Hematopoietic multipotent progenitor cell treated with erythropoietin and hydrocortisone succinate and interleukin-3 and kit ligand, for 6 days (in vitro differentiated cells): ENCODE measurements around the gene TPCN2.

Experiments
- DNase-seq: peaks from one replicate; pipeline ENCODE4 v3.0.0-alpha.2; 2015

TPCN2 gene

DNA sequence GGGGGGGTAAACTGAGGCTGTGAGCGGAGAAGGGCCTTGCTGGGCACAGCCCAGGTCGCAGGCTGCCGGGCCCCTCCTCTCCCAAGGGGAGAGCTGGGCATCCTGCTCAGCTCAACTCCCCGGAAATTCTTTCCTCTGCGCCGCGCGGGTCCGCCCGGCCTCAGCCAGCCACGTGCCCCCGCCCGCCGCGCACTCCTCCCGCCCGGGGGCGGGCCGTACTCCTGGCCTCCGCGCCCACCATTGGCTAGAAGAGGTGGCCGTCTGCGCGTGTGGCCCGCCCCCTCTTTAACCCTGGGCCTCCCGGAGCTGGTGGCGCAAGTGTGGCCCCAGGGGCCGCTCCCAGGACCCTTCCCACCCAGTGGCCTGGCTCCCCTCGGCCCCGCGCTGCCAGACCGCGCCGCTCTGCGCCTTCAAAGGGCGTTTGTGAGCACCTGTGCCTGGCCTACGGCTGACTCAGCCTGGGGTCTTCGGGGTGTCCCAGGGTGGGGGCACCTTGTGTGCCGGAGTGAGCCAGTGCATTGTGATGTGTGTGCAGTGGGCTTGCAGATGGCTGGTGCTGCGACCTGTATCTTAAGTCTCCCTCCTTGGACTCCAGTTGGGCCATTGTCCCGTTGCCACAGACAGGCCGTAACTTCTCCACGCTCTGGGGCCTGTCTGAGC is 37.6 kb upstream of the TPCN2 start:
- peak; percentile 82 for DNase-seq

DNA sequence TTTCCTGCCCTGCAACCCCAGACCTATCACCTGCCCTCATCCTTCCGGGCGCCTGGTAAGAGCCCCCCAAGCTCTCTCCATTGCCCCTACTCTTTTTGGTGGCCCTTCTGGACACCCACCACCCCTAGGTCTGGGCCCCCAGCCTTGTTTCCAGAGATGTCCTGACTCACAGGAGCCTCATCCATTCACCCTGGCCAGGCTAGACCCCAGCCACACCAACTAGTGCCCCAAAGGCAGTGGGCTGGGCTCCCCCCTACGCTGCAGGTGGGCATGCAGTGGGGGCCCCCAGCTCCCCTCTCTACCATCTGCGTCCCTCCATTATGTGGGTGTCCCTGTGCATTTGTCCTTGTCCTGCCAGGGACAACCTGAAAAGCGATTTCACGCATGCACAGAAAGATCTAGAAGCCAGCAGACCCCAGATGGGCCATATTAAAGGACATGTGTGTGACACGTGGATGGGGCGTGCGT is 37.1 kb upstream of the TPCN2 start:
- DNase-seq, result no peak

DNA sequence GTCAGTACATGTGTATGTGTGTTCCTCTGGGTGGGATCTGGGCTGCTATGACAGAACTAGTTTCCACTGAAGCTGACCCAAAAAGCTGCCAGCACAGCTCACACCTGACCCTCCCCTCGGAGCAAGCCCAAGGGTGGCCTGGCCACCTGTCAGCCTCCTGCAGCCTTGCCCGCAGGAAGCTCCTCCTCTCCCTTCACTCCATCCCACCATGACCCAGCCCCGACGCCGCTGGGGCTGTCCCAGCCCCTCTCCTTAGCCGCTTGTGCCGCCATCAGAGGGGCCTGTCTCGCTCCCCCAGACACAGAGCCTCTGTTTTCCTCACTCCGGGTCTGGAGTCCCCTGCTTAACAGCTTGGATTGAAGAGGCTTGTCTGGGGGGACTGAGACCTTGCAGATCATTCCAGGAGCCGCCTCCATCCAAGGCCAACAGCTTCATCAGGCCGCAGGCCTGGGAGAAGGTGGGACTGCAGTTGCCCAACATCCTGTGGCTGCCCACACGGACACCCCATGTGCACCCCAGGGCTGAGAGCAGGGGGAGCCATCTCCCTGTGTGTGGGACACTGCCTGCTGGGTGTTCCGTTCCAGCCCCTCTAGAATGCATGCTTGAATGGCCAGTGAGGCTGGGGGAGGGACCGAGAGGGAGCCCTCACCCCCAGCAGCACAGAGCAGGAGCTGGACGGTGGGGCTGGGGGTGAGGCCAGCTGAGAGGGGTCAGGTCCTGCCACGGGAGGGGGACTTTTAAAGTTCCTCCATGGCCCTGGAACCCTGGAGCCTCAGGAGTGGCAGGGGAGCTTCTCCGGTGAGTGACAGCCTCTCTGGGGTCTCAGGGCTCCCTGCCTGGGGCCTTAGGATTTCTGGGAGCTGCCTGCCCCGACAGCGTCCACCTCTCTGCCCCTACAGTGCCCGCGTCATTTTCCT is 36.4 kb upstream of the TPCN2 start:
- no peak for DNase-seq

DNA sequence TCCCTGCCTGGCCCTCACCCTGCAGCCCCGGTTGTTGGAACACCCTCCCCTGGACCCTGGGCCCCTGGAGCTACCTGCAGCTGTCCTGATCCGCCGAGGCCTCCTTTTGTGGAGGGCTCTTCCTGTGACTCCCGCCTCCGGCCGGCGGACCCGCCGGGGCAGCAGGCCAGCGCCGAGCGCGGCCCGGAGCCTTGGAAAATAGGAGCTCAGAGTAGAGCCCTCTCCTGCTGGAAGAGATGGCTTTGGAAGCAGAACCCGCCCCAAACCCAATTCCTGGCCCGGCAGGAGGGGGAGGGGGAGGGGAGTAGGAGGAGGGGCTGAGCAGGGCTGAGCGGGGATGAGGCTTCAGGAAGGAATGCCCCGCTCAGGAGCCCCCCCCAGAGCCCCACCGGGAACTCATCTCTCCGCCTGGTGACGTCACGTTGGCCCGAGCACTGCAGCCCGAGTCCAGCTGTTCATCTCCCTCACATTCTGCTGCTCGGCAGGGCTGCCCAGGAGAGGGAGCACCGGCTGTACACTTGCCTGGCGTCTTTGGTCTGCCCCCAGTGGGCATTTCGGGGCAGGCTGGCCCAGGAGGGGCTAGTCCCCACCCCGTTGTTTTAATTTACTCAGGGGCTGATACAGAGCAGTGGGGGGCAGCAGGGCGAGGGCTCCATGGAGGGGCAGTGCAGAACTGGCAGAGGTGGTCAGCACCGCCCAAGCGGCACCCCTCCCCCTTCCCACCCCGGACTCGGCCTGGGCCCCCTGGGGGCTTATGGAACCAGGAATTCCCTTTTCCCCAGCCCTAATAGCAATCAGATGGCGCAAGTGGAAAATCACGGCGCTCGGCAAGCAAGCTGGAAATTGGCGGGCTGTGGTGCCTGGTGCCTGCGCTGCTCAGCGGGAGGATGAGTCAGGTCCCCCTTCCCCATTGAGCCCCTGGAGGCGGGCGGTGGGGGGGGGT is 35.5 kb upstream of the TPCN2 start, which contains the start of gene MRGPRF:
MRGPRF (minus strand) TSS at position 238 of the 943 bp plus-strand sequence. CDS start 3,345 bp downstream, outside the sequence.
- DNase-seq, result peak; percentile 35

DNA sequence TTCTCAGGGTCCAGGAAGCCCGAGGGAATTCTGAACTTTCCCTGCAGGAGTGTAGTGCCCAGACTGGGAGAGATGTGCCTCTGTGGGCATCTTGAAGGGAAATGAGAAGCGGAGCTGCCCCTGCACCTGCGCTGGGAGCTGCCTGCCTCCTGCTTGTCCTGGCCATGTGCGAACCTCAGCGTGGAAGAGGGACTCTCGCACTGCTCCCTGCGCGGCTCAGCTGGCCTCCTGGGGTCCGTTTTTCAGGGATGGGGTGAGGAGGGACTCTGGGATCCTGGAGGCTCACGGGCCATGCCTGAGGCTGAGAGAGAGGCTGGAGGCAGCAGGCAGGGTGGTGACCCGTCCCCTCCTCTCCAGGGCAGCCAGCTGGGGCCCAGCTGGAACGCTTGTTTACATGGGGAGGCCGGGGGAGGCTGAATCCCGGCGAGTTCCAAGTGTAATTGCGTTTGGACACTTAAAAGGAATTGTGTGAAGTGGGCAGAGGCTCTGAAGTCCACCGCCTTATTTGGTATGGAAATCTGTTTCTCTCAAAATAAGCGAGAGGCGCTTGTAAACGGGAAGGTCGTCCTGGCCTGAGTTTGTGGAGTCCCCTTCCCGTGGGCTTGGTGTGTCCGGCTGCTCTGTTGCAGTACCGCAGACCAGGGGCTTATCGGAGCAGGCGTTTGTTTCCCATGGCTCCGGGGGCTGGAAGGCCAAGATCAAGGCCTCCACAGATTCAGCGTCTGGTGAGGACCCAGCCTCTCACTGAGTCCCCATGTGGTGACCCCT is 34.5 kb upstream of the TPCN2 start:
- DNase-seq, result no peak

DNA sequence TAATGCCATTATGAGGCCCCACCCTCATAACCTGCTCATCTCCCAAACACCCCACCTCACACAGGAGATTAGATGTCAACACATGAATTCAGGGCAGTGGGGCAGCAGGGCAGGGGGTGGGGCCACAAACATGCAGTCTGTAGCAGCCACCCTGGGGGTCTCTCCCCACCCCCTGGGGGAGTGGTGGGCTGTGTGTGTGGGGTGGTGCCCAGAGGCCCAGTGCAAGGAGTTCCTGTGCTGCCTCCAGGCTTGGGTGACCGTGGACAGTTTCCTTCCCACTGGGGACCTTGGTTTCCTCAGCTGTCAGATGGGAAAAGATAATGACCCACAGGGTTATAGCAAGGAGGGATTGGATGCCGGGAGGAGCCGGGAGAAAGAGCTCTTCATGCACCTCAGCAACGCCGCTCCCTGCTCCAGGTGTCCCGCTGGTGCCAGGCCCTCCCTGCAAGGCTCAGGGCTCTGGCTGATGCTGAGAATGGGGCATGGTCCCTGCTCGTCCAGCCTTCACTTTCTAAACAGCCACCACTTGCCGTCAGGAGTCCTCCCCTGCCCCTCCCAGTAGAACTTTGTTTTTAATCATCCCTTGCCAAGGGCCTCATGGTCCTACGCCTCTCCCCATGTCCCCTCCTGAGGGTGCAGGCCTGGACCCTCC is 33.7 kb upstream of the TPCN2 start:
- DNase-seq, result no peak

DNA sequence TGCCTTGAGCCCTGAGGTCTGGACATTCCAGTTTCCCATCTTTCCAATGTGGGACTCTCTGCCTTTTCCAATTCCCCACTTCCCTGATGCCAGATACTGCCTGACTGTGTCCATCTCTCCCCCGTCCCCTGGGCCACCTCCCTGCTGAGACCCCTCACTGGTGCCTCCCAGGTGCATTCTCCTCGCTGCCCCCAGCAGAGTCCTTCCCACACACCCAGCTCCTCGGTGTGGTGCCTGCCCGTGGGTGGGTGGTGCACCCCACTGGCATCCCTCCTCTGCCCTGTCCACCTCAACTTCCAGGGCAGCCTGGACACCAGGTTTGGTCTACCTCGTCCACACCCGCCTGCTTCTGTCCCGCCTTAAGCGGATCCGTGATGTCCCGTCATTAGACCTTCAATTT is 30.8 kb upstream of the TPCN2 start:
- no peak for DNase-seq

DNA sequence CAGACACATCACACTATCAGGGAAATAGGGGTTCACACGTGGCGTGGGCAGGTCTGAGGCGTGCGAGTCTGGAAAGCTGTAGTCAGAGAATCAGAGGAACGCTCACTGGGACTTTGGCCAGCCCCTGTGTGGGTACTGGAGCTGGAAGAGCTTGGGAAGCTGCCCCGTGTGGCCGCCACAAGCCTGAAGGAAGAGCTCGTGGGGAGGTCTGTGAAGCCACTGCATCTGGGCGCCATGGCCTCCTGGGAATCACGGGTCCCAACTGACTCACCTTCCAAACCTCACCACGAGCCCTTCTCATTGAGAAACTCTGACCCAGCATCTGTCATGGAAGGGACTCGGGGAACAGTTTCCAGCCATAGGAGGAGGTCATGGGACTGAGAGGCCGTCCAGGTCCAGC is 29.8 kb upstream of the TPCN2 start:
- no peak for DNase-seq

DNA sequence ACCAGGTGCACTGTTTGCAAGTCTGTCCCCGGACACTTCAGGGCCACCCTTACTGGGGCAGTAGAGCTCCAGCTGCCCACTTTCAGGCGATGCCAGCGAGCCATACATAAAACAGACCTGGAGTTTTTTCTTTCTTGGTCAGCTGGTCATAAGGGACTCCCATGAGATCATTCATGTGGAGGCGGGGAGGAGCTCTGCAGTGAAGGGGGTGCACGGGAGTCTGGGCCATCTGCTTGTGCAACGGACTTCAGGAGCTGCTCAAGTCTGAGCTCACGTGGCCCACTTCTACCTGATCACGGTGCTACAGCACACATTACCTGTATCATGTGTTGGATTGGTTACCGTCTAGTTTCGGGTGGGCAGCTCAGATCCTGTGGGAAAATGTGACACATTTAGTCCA is 26.5 kb upstream of the TPCN2 start:
- DNase-seq, result no peak

DNA sequence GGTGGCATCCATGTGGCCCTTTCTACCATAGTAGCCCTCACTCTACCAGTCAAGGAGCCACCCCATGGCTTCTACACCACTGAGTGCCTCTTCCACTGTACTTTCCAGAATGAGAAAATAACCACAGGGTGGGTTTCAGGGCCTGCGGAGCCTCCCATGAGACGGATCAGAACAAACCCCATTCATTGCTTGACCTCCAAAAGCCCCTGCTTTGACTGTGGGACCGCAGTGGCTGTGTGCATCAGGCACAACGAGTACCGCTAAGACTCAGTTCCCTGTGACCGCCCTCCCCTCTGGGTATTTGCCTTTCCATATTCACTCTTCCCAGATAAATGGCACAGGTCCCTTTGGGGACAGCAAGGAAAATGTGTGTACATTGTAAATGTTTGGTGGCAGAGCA is 24.2 kb upstream of the TPCN2 start:
- no peak for DNase-seq

DNA sequence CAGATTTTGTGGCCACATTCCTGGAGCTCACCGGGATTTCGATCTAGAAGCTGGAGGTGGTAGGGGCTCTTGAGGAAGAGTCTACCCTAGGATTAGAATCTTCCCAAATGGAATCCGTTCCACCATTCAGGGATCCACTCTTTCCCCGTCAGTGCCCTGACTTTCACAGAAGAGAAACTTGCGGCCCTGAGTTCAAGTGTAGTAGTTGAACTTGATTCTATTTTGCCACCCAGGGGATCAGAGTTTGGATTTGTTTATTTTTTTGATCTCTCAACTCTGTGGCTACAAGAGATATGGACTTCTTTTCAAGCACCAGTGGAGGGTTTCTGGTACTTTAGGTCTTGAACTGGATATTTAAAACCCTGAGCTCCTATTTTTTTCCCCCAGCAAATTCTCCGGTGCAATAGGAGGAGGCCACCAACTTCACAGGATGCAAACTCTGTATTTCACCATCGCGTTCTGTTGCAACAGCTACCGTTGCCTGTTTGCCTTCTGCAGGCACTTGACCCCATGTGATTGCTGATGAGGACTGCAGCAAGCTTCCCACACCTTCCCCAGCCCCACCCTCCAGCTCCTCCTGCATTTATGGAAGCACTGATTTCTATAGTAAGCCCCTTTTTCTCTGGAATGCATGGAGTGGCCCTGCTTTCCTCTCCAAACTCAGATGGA is 20.9 kb upstream of the TPCN2 start:
- peak; percentile 42 for DNase-seq

DNA sequence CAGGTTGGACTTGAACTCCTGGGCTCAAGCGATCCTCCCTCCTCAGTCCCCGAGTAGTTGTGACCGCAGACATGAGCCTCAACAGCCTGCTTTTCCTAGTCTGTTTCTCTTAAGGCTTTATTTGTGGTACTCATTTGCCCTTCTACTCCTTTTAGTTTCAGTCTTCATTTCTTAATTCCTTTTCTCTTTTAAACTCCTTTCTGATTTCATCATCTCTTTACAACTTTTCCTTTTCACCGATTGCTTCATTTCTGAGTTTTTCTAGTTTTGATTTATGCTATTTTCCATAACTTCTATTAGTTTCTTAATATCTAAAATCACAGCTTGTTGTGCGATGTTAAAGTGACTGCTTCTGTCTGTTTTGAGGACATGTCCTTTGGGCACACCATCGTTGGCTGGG is 18.4 kb upstream of the TPCN2 start:
- no peak for DNase-seq

DNA sequence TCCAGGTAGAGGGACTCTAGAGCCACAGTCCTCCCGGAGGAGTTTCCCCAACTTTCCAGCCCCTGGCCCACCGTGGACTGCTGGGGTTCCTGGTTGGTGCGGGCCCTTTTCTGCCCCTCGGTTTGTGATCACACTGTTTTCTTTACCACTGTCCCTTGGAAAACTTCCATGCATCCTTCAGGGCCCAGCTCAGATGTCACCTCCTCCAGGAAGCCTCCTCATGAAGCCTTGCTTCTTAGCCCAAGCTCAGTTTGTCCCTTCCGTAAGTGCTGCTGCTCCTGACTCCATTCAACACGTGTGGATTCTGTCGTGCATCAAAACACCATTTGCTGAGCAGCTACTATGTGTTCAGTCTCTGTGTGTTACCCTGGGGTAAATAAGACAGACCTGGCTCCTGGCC is 15.9 kb upstream of the TPCN2 start:
- DNase-seq, result no peak

DNA sequence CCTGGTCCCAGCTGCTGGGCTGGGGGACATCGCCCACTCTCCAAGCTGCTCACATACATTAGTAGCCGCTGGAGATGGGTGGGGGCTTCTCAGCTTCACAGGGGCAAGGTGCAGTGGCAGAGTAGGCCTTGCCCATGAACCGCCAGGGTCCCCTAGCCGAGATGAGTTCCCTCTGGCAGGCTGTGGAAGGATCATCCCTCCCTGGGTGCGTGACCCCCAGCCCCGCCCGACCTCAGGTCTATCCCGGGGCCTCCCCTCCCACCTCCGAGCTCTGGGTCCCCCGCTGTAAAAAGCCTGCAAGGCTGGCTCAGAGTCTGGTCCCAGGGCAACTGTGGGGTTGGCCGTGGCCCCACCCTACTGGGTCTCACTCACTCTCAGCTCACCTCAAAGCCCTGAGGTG is 15.3 kb upstream of the TPCN2 start:
- no peak for DNase-seq

DNA sequence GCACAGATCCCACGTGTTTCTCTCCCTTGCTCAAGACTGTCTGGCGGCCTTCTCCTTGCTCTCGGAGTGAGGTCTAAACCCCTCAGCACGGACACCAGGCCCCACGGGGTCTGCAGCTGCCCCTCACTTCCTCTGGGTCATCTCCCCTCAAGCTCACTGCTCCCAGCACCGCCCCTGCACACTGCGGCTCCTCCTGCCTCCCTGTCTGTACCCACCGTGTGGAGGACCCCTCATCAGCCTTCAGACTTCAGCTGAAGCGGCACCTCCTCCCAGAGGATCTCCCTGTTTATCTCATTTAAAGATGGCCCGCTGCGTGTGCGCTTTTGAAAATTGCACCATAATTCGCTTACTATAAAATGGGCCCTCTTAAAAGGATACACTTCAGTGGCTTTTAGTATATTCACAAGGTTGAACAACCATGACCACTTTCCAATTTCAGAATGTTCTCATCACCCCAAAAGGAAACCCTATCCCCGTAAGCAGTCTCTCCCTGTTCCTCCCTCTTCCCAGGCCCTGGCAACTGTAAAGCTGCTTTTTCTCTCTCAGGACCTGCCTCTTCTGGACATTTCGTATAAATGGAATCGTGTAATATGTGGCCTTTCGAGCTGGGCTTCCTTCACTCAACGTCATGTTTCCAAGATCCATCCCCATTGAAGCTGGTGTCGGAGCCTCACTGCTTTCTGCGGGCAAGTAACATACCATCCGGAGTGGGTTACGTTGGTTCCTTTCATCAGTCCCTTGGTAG is 14.4 kb upstream of the TPCN2 start:
- DNase-seq, result no peak

DNA sequence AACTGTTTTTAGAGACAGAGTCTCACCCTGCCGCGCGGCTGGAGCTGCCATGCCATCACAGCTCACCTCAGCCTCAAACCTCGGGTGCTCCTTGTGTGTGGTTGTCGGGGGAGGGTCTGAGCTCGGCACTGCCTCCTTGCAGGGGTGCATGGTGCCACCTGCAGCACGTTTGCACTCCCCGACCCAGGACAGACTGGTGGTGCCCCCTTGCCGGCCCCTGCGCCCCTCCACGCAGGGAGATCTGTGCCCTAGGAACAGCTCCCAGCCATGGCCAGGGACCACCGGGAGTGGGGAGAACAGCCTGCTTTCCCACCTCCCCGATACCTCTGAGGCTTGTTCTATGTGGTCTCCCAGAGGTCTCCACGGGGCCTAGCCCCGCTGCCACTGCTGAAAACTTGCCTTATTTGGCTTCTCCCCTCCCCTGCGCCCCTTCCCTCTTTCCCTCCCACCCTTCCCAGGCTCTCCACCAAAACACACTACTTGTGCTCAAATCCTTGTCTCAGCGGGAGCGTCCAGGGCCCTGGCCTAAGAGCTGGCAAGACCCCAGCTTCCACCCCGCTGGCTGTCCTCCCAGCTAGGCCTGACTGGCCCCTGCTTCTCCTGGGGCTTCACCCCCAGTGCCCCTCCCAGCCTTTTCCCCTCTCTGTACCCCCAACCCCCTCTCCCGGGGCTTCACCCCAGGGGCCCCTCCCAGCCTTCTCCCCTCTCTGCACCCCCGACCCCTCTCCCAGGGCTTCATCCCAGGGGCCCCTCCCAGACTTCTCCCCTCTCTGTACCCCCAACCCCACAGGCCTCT is 13.4 kb upstream of the TPCN2 start:
- DNase-seq, result no peak

DNA sequence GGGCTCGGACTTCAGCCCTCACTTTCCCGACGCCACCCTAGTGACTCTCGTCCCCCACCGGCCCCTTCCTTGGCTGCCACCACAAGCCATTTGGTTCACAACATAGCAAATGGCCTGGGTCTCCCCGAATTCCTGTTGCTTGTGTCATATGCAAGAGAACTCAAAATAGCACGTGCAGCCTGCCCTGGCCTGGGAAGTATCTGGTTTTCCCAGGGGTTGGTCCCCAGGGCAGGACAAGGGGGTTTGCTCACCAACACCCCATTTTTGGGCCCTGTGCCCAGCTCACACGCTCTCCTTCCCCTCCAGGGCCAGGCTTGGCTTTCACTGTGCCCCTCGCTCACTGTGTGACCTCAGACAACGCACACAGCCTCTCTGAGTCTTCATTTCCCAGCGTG is 12.8 kb upstream of the TPCN2 start:
- DNase-seq, result no peak

DNA sequence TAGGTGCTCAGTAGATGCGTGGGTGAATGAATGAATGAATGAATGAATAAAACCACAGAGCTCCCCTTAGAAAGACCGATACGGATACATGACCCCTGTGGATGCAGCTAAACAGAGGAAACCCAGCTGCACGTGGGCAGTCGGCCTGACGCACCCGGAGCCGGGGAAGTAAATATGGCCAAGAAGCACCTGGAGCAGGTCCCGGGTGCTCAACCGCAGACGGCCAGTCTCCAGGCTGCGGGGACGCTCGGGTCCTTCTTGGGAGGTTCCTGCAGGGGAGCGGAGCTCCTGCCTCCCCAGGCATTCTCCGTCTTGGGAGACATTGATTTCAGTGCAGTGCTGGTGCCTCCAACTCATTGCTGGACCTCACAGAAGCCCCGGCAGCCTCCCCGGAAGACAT is 11.7 kb upstream of the TPCN2 start:
- no peak for DNase-seq

DNA sequence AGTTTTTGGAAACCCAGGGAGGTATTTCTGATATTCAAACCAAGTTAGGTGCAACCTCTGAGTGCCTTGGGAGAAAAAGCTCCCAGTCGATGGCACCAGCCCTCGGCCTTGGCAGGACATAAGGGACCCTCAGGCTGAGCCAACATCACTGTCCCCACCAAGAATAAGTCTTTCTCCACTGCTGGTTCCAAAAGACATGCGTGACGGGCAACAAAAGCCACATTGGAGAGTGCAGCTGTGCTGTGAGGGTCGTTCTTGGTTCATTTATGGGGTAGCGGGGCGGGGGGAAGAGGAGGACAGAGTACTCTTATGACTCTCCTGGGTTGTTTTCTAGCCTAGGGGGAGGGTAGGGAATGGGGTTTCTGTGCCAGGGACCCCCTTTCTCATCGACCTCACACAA is 11.2 kb upstream of the TPCN2 start:
- no peak for DNase-seq

DNA sequence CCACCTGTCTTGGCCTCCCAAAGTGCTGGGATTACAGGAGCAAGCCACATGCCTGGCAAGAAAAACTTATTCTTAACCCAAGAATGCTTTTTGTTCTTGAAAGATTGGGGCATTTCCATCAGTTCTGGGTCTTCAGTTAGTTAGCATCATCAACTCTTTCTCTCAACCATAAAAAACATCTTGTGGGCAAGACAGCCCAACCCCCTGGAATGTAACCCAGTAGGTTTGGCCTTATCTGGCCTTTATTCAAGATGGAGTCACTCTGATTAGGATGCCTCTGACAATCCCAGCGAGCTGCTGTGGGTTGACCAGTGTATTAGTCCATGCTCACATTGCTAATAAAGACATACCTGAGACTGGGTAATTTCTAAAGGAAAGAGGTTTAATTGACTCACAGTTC is 9.2 kb upstream of the TPCN2 start:
- no peak for DNase-seq
